GM23338 (cell line): Measurements from ENCODE around the gene TUBAL3. TPM values are rescaled to one million over a fixed set of nuclear protein-coding genes. Genes with fewer than 3 reads are reported as not detected.

Experiments used
- ATAC-seq: fragments of 200-7000 bp; cut with Tn5 transposase; 3 replicates; pipeline ENCODE4 v1.9.1; 2020
- DNase-seq: peaks from one replicate; pipeline ENCODE4 v3.0.0-alpha.2; 2015; ENCODE audit warnings: low spot score
- H2AFZ ChIP-seq: fragments of 200-600 bp; sonication (generic); 2 replicates; pipeline ENCODE4 v1.8.0; 2016; ENCODE audit warnings: antibody characterized with exemption, mild to moderate bottlenecking, moderate library complexity
- H3F3A ChIP-seq: fragments of 200-600 bp; sonication (generic); replicated peaks from 2 replicates; pipeline ENCODE4 v1.8.0; 2017; ENCODE audit warnings: antibody characterized with exemption, mixed run types, low read depth
- H3K27ac ChIP-seq: fragments of 200-600 bp; sonication (generic); 2 replicates; pipeline ENCODE4 v1.6.1; 2016; ENCODE audit warnings: low read depth
- H3K27me3 ChIP-seq: fragments of 200-600 bp; sonication (generic); 2 replicates; pipeline ENCODE4 v1.8.0; 2016; ENCODE audit warnings: mild to moderate bottlenecking, mixed run types, moderate library complexity; ENCODE audit not compliant: insufficient read depth
- H3K36me3 ChIP-seq: fragments of 200-600 bp; sonication (generic); 2 replicates; pipeline ENCODE4 v1.8.0; 2016; ENCODE audit warnings: mild to moderate bottlenecking; ENCODE audit not compliant: insufficient read depth
- H3K4me1 ChIP-seq: fragments of 200-600 bp; sonication (generic); 2 replicates; pipeline ENCODE4 v1.8.0; 2016; ENCODE audit warnings: mild to moderate bottlenecking, moderate library complexity; ENCODE audit not compliant: insufficient read depth
- H3K4me2 ChIP-seq: fragments of 200-600 bp; sonication (generic); 2 replicates; pipeline ENCODE4 v1.7.1; 2017; ENCODE audit warnings: mixed run types
- H3K4me3 ChIP-seq: fragments of 200-600 bp; sonication (generic); 2 replicates; pipeline ENCODE4 v1.6.1; 2016; ENCODE audit warnings: mixed run types
- H3K79me2 ChIP-seq: fragments of 200-600 bp; sonication (generic); replicated peaks from 2 replicates; pipeline ENCODE4 v1.8.0; 2017; ENCODE audit warnings: mild to moderate bottlenecking; ENCODE audit not compliant: insufficient read depth
- H3K9me2 ChIP-seq: fragments of 200-600 bp; sonication (generic); 2 replicates; pipeline ENCODE4 v1.8.0; 2017; ENCODE audit not compliant: insufficient read depth
- H4K20me1 ChIP-seq: fragments of 200-600 bp; sonication (generic); replicated peaks from 2 replicates; pipeline ENCODE4 v1.8.0; 2017; ENCODE audit warnings: mild to moderate bottlenecking; ENCODE audit not compliant: insufficient read depth
- H3K27ac Mint-ChIP-seq: 2 replicates; pipeline ENCODE4 v1.8.0; 2020; ENCODE audit warnings: inconsistent platforms, mild to moderate bottlenecking, moderate library complexity, mixed read lengths
- H3K27me3 Mint-ChIP-seq: 3 replicates; pipeline ENCODE4 v1.8.0; 2022; ENCODE audit warnings: low read depth, mild to moderate bottlenecking, moderate library complexity, mixed read lengths, inconsistent platforms; ENCODE audit not compliant: insufficient read depth, poor library complexity
- H3K36me3 Mint-ChIP-seq: 3 replicates; pipeline ENCODE4 v1.8.0; 2021; ENCODE audit warnings: low read depth, mild to moderate bottlenecking, inconsistent platforms, moderate library complexity, mixed read lengths
- H3K4me1 Mint-ChIP-seq: 3 replicates; pipeline ENCODE4 v1.8.0; 2020; ENCODE audit warnings: mild to moderate bottlenecking, inconsistent platforms, mixed read lengths
- H3K4me3 Mint-ChIP-seq: 3 replicates; pipeline ENCODE4 v1.8.0; 2021; ENCODE audit warnings: moderate library complexity, mild to moderate bottlenecking, inconsistent platforms, mixed read lengths
- H3K9me3 Mint-ChIP-seq: 3 replicates; pipeline ENCODE4 v1.8.0; 2020; ENCODE audit warnings: moderate library complexity, mild to moderate bottlenecking, inconsistent platforms, mixed read lengths
- CREB1 ChIP-seq: fragments of 250-450 bp; sonication (Bioruptor Pico); IDR thresholded peaks from 2 replicates; pipeline ENCODE4 v1.5.0; 2020; ENCODE audit warnings: low read depth, mild to moderate bottlenecking, moderate library complexity
- ETS1 ChIP-seq: IDR thresholded peaks from 2 replicates; pipeline ENCODE4 v1.6.1; 2016; ENCODE audit warnings: antibody characterized with exemption
- JUNB ChIP-seq: IDR thresholded peaks from one replicate; pipeline ENCODE4 v1.6.1; 2016; ENCODE audit warnings: antibody characterized with exemption; ENCODE audit not compliant: unreplicated experiment
- NANOG ChIP-seq: IDR thresholded peaks from 2 replicates; pipeline ENCODE4 v1.6.1; 2016; ENCODE audit warnings: antibody characterized with exemption, borderline replicate concordance
- POLR2AphosphoS5 ChIP-seq: IDR thresholded peaks from 2 replicates; pipeline ENCODE4 v1.6.1; 2016; ENCODE audit warnings: antibody characterized with exemption, low read depth
- STAT1 ChIP-seq: IDR thresholded peaks from one replicate; pipeline ENCODE4 v1.6.1; 2016; ENCODE audit warnings: antibody characterized with exemption; ENCODE audit not compliant: unreplicated experiment
- ZNF114 ChIP-seq: fragments of 250-450 bp; sonication (Bioruptor Pico); IDR thresholded peaks from 2 replicates; pipeline ENCODE4 v1.5.0; 2020; ENCODE audit warnings: mild to moderate bottlenecking, moderate library complexity
- ZNF462 ChIP-seq: fragments of 250-450 bp; sonication (Bioruptor Pico); IDR thresholded peaks from 2 replicates; pipeline ENCODE4 v1.5.0; 2020; ENCODE audit warnings: mild to moderate bottlenecking, moderate library complexity
- polyA plus RNA-seq: library from polyadenylated mRNA; unstranded; fragments of >200 nt; fragmentation: Nextera tagmentation; extraction: Ambion mirVana; gene quantifications from 2 replicates; pipeline ENCODE4 v1.2.1, GENCODE V29; 2016
- total RNA-seq: library from RNA; depleted of rRNA; stranded (reverse); fragments of >200 nt; shearing (Covaris generic); gene quantifications from 2 replicates; pipeline ENCODE4 v1.2.3, GENCODE V29; 2014
- TF ChIP-seq, protein P1 (sequence below): IDR thresholded peaks from one replicate; pipeline ENCODE4 v1.6.1; 2018; ENCODE audit warnings: antibody characterized with exemption; ENCODE audit not compliant: unreplicated experiment

TUBAL3 gene
- total and polyA plus RNA-seq, 2 experiments from 2014 or later = not detected

GRCh38 chr10:5391790-5392189 lies 12.8 kb downstream of the TUBAL3 start (continued):
- TF ChIP-seq NANOG (no peak), POLR2AphosphoS5 (no peak), STAT1 (no peak)

- no peak for TF ChIP-seq NANOG
- Histone ChIP-seq H3K4me1 (0 out of 2 replicates have a peak, but pooled peaks cover 5% of the 10 kb centered on the region), H3K9me2 (0 out of 2 replicates have a peak, but pooled peaks cover 7% of the 10 kb centered on the region), H3K27me3 (no peaks in the 10 kb centered on the region), H3K4me3 (no peak overlapping the region), H3K4me2 (no peak overlapping the region), H3K27ac (no peak overlapping the region), H2AFZ (no peak overlapping the region), H4K20me1 (no peaks in the 10 kb centered on the region), H3F3A (no peaks in the 10 kb centered on the region), H3K36me3 (peaks cover 10% of the 10 kb centered on the region; the same call in 1 of the 2 replicates), H3K79me2 (no peaks in the 10 kb centered on the region)
- DNase-seq (peak; percentile 39), ATAC-seq (no peak)
- Mint-ChIP-seq H3K27ac (no peak overlapping the region), H3K4me1 (peaks cover 10% of the 10 kb centered on the region), H3K27me3 (peaks cover 8% of the 10 kb centered on the region), H3K9me3 (peaks cover 64% of the 10 kb centered on the region), H3K4me3 (no peak overlapping the region), H3K36me3 (peaks cover 45% of the 10 kb centered on the region)
These were observed 13.9 kb downstream of the TUBAL3 start for GRCh38 chr10:5390607-5391205.

DNA sequence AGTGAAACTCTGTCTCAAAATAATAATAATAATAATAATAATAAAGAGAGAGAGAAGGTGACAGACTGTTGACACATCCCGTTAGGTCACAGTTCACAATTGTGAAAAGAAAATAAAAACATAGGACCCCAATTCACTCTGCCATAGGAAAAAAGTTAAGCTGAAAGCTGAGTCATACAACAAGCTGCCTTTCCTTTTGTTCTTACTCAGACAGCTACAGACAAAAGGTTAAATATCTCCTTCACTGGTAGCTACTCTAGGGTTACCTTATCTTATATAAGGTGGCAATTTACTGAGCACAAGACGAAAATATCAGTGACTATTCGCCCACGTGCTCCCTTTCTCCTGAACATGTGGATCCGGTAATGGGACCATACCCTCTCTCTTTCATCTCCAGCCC lies 17.5 kb downstream of the TUBAL3 start:
- Histone ChIP-seq H3K36me3 (peaks cover 10% of the 10 kb centered on the region; the same call in 1 of the 2 replicates), H3K27me3 (no peaks in the 10 kb centered on the region), H2AFZ (no peak overlapping the region), H3K9me2 (0 out of 2 replicates have a peak, but pooled peaks cover 5% of the 10 kb centered on the region), H4K20me1 (no peaks in the 10 kb centered on the region), H3K79me2 (no peaks in the 10 kb centered on the region), H3K4me3 (no peak overlapping the region), H3K27ac (no peak overlapping the region), H3K4me2 (no peak overlapping the region), H3F3A (0 out of 2 replicates have a peak, but pooled peaks cover 2% of the 10 kb centered on the region), H3K4me1 (peaks cover 8% of the 10 kb centered on the region; the same call in 1 of the 2 replicates)
- Mint-ChIP-seq H3K9me3 (peaks cover 52% of the 10 kb centered on the region), H3K4me1 (peaks cover 8% of the 10 kb centered on the region; the same call in 2 of the 3 replicates), H3K27ac (no peak overlapping the region), H3K27me3 (no peaks in the 10 kb centered on the region), H3K36me3 (peaks cover 40% of the 10 kb centered on the region), H3K4me3 (no peak overlapping the region)
- DNase-seq (no peak), ATAC-seq (no peak)
- TF ChIP-seq CREB1 (CRISPR knock-in tag) (no peak), JUNB (no peak), POLR2AphosphoS5 (no peak), STAT1 (no peak), ETS1 (no peak), ZNF114 (CRISPR knock-in tag) (no peak), ZNF462 (no peak)
- TF ChIP-seq, protein P1, sequence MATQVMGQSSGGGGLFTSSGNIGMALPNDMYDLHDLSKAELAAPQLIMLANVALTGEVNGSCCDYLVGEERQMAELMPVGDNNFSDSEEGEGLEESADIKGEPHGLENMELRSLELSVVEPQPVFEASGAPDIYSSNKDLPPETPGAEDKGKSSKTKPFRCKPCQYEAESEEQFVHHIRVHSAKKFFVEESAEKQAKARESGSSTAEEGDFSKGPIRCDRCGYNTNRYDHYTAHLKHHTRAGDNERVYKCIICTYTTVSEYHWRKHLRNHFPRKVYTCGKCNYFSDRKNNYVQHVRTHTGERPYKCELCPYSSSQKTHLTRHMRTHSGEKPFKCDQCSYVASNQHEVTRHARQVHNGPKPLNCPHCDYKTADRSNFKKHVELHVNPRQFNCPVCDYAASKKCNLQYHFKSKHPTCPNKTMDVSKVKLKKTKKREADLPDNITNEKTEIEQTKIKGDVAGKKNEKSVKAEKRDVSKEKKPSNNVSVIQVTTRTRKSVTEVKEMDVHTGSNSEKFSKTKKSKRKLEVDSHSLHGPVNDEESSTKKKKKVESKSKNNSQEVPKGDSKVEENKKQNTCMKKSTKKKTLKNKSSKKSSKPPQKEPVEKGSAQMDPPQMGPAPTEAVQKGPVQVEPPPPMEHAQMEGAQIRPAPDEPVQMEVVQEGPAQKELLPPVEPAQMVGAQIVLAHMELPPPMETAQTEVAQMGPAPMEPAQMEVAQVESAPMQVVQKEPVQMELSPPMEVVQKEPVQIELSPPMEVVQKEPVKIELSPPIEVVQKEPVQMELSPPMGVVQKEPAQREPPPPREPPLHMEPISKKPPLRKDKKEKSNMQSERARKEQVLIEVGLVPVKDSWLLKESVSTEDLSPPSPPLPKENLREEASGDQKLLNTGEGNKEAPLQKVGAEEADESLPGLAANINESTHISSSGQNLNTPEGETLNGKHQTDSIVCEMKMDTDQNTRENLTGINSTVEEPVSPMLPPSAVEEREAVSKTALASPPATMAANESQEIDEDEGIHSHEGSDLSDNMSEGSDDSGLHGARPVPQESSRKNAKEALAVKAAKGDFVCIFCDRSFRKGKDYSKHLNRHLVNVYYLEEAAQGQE = no peak
